ENCODE results near the gene TVP23B.
"Not testable (repeated sequence)": the region's sequence is repeated elsewhere in the genome, so short reads cannot be mapped to it uniquely, and the experiment has no call there.

DNA sequence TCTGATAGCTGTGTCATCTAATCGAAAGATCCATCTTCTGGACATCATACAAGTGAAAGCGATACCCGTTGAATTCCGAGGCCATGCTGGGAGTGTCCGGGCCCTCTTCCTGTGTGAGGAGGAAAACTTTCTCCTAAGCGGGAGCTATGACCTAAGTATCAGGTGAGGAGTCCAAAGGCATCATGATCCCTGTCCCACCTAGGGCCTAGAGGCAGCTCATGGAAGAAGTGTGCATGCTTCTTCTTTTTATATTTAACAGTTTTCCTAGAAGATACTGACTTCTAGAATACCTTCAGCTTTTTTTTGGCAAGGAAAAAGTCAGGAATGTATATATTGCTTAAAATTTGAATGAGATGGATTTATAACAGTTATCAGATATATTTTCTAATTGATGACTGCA, 22.6 kb upstream of the TVP23B start:
- TF ChIP-seq POLR2A (IDR thresholded peaks at IDR 0.05; ENCODE audit: low read depth); POLR2AphosphoS5 (IDR thresholded peaks at IDR 0.05): not testable (repeated sequence)
- TF ChIP-seq, protein P1, sequence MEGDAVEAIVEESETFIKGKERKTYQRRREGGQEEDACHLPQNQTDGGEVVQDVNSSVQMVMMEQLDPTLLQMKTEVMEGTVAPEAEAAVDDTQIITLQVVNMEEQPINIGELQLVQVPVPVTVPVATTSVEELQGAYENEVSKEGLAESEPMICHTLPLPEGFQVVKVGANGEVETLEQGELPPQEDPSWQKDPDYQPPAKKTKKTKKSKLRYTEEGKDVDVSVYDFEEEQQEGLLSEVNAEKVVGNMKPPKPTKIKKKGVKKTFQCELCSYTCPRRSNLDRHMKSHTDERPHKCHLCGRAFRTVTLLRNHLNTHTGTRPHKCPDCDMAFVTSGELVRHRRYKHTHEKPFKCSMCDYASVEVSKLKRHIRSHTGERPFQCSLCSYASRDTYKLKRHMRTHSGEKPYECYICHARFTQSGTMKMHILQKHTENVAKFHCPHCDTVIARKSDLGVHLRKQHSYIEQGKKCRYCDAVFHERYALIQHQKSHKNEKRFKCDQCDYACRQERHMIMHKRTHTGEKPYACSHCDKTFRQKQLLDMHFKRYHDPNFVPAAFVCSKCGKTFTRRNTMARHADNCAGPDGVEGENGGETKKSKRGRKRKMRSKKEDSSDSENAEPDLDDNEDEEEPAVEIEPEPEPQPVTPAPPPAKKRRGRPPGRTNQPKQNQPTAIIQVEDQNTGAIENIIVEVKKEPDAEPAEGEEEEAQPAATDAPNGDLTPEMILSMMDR (IDR thresholded peaks at IDR 0.05), result not testable (repeated sequence)
